Mesenchymal stem cell (in vitro differentiated cells and primary cell): ENCODE measurements around the gene MAPKAPK2.

Source experiments
- DNase-seq: peaks from one replicate; pipeline ENCODE4 v3.0.0-alpha.2; 2013
- H2AFZ ChIP-seq: one replicate; pipeline ENCODE4 v1.6.1; 2013; ENCODE audit warnings: low read depth, mild to moderate bottlenecking, control low read depth, inconsistent platforms, low read length, moderate library complexity
- H2AK5ac ChIP-seq: 2 replicates; pipeline ENCODE4 v1.6.1; 2013; ENCODE audit warnings: low read length, moderate library complexity, mild to moderate bottlenecking, inconsistent platforms; ENCODE audit not compliant: severe bottlenecking
- H2BK120ac ChIP-seq: one replicate; pipeline ENCODE4 v1.6.1; 2013; ENCODE audit warnings: low read depth, mild to moderate bottlenecking, inconsistent platforms, low read length, moderate library complexity
- H2BK12ac ChIP-seq, 2 experiments: one replicate each; pipeline ENCODE4 v1.6.1; 2013; ENCODE audit warnings: inconsistent platforms in 2 of 2, low read length in 2 of 2, mild to moderate bottlenecking in 2 of 2, moderate library complexity in 2 of 2, control low read depth in 1 of 2
- H2BK15ac ChIP-seq: one replicate; pipeline ENCODE4 v1.6.1; 2013; ENCODE audit warnings: mild to moderate bottlenecking, low read depth, inconsistent platforms; ENCODE audit not compliant: poor library complexity, severe bottlenecking
- H2BK5ac ChIP-seq: 2 replicates; pipeline ENCODE4 v1.6.1; 2013; ENCODE audit warnings: low read depth, mild to moderate bottlenecking, low read length, control low read depth, inconsistent platforms; ENCODE audit not compliant: poor library complexity, severe bottlenecking
- H3K14ac ChIP-seq, 2 experiments: one replicate each; pipeline ENCODE4 v1.6.1; 2013; ENCODE audit warnings: inconsistent platforms in 2 of 2, low read length in 2 of 2, control low read depth in 1 of 2, mild to moderate bottlenecking in 1 of 2, moderate library complexity in 1 of 2
- H3K18ac ChIP-seq, 2 experiments: one replicate each; pipeline ENCODE4 v1.6.1; 2013; ENCODE audit warnings: inconsistent platforms in 2 of 2, low read length in 2 of 2, control low read depth in 1 of 2, low read depth in 1 of 2, mild to moderate bottlenecking in 1 of 2
- H3K23ac ChIP-seq, 2 experiments: one replicate each; pipeline ENCODE4 v1.6.1; 2013; ENCODE audit warnings: inconsistent platforms in 2 of 2, low read length in 2 of 2, mild to moderate bottlenecking in 2 of 2, moderate library complexity in 2 of 2, control low read depth in 1 of 2
- H3K27ac ChIP-seq: 2 replicates; pipeline ENCODE4 v1.5.1; 2013; ENCODE audit warnings: mild to moderate bottlenecking, moderate library complexity, low read length, control low read depth, inconsistent platforms; ENCODE audit not compliant: poor library complexity, severe bottlenecking
- H3K27me3 ChIP-seq, 2 experiments: 2 replicates each; pipeline versions ENCODE4 v1.6.1 to v1.7.0; 2013; ENCODE audit warnings: low read length in 2 of 2, mild to moderate bottlenecking in 2 of 2, moderate library complexity in 2 of 2, control low read depth in 1 of 2, inconsistent platforms in 1 of 2; ENCODE audit not compliant: control insufficient read depth in 1 of 2, insufficient read depth in 1 of 2
- H3K36me3 ChIP-seq, 2 experiments: 2 replicates each; pipeline versions ENCODE4 v1.6.1 to v1.7.0; 2013; ENCODE audit warnings: low read length in 2 of 2, control low read depth in 1 of 2, inconsistent platforms in 1 of 2, low read depth in 1 of 2, mild to moderate bottlenecking in 1 of 2; ENCODE audit not compliant: insufficient read depth in 2 of 2, control insufficient read depth in 1 of 2
- H3K4ac ChIP-seq, 2 experiments: one replicate each; pipeline ENCODE4 v1.6.1; 2013; ENCODE audit warnings: inconsistent platforms in 2 of 2, low read length in 2 of 2, mild to moderate bottlenecking in 2 of 2, moderate library complexity in 2 of 2, control low read depth in 1 of 2, low read depth in 1 of 2
- H3K4me1 ChIP-seq: 2 replicates; pipeline ENCODE4 v1.6.1; 2013; ENCODE audit warnings: low read depth, low read length, control low read depth; ENCODE audit not compliant: control insufficient read depth, insufficient read depth
- H3K4me2 ChIP-seq: 2 replicates; pipeline ENCODE4 v1.6.1; 2013; ENCODE audit warnings: low read length, mild to moderate bottlenecking, inconsistent platforms; ENCODE audit not compliant: poor library complexity, severe bottlenecking
- H3K4me3 ChIP-seq, 2 experiments: 2 replicates each; pipeline versions ENCODE4 v1.5.1 to v1.7.0; 2013; ENCODE audit warnings: low read length in 2 of 2, mild to moderate bottlenecking in 2 of 2, control low read depth in 1 of 2, low read depth in 1 of 2; ENCODE audit not compliant: insufficient read depth in 1 of 2
- H3K79me1 ChIP-seq: replicated peaks from 2 replicates; pipeline ENCODE4 v1.6.1; 2013; ENCODE audit warnings: mild to moderate bottlenecking, control low read depth, low read length, inconsistent platforms; ENCODE audit not compliant: poor library complexity, severe bottlenecking
- H3K9ac ChIP-seq: 2 replicates; pipeline ENCODE4 v1.7.0; 2013; ENCODE audit warnings: mild to moderate bottlenecking, low read length, moderate library complexity
- H3K9me3 ChIP-seq: 2 replicates; pipeline ENCODE4 v1.7.0; 2013; ENCODE audit warnings: mild to moderate bottlenecking, low read length; ENCODE audit not compliant: control insufficient read depth
- H4K8ac ChIP-seq: one replicate; pipeline ENCODE4 v1.6.1; 2013; ENCODE audit warnings: inconsistent platforms, mild to moderate bottlenecking, low read length, moderate library complexity
- H4K91ac ChIP-seq: one replicate; pipeline ENCODE4 v1.6.1; 2013; ENCODE audit warnings: mild to moderate bottlenecking, low read length, inconsistent platforms
- WGBS: methylation state at CpG from one replicate; pipeline ENCODE4 v1.1.7; 2013; ENCODE audit warnings: mixed read lengths; 5-methylcytosine and 5-hydroxymethylcytosine counted together

MAPKAPK2 gene

GRCh38 chr1:206683313-206683712, 1.4 kb upstream of the MAPKAPK2 start:
- no peaks in the 10 kb centered on the region for H3K36me3 ChIP-seq
- H3K18ac ChIP-seq: no peak overlapping the region
- no peak overlapping the region for H2BK5ac ChIP-seq
- H3K4me3 ChIP-seq: no peak overlapping the region
- DNase-seq: no peak
- H3K23ac ChIP-seq: no peak overlapping the region
- no peak overlapping the region for H3K9ac ChIP-seq
- no peak overlapping the region for H3K4ac ChIP-seq
- peaks cover 0 to 10% of the 10 kb centered on the region in 2 experiments for H3K27me3 ChIP-seq
- no peak overlapping the region for H3K4me2 ChIP-seq
- H3K9me3 ChIP-seq: no peaks in the 10 kb centered on the region
- no peak overlapping the region for H4K91ac ChIP-seq
- WGBS: 87% methylated on average over 5 of the region's 6 CpGs
- peaks cover 12% of the 10 kb centered on the region for H3K4me1 ChIP-seq
- no peak overlapping the region for H2BK12ac ChIP-seq
- H2BK120ac ChIP-seq: no peak overlapping the region
- peaks cover 2% of the 10 kb centered on the region for H3K79me1 ChIP-seq
- H2BK15ac ChIP-seq: no peak overlapping the region
- no peak overlapping the region for H2AK5ac ChIP-seq
- H3K27ac ChIP-seq: no peak overlapping the region
- no peak overlapping the region for H2AFZ ChIP-seq
- no peak overlapping the region for H4K8ac ChIP-seq
- no peak overlapping the region for H3K14ac ChIP-seq

- Histone ChIP-seq H3K4ac (no peak overlapping the region), H3K36me3 (no peaks in the 10 kb centered on the region), H3K18ac (no peak overlapping the region), H2BK5ac (no peak overlapping the region), H3K27ac (no peak overlapping the region), H3K79me1 (peaks cover 2% of the 10 kb centered on the region), H3K4me1 (peaks cover 16% of the 10 kb centered on the region), H2BK12ac (no peak overlapping the region), H2AK5ac (no peak overlapping the region), H3K27me3 (peaks cover 0 to 10% of the 10 kb centered on the region in 2 experiments), H3K23ac (no peak overlapping the region), H2AFZ (no peak overlapping the region), H3K4me3 (peak overlapping the region in 1 of 2 experiments; percentile 87), H4K91ac (no peak overlapping the region), H3K14ac (no peak overlapping the region), H3K9me3 (no peaks in the 10 kb centered on the region), H3K4me2 (peak overlapping the region; percentile 90), H4K8ac (no peak overlapping the region), H3K9ac (peak overlapping the region; percentile 79), H2BK120ac (no peak overlapping the region), H2BK15ac (no peak overlapping the region)
- WGBS: 71% methylated on average over 5 of the region's 8 CpGs
- DNase-seq: no peak
Observed at GRCh38 chr1:206684003-206684402, 702 bp upstream of the MAPKAPK2 start.

DNA sequence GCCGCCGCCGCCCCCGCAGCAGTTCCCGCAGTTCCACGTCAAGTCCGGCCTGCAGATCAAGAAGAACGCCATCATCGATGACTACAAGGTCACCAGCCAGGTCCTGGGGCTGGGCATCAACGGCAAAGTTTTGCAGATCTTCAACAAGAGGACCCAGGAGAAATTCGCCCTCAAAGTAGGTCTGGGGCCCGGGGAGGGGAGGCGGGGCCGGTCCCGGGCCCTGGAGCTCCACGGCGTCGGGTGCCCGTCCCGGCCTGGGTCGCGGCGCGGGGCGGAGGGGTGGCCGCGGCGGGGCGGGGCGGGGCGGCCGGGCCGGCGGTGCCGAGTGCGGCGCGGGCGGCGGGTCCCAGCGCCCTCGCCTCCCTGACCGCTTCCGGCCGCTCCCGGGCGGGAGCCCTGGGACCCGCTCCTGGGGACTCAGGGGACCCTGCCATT, 646 bp downstream of the MAPKAPK2 start:
- H2BK12ac ChIP-seq: peak overlapping the region in 1 of 2 experiments; percentile 75
- no peak overlapping the region for H4K8ac ChIP-seq
- peak overlapping the region; percentile 97 for H3K27ac ChIP-seq
- no peak overlapping the region for H2BK15ac ChIP-seq
- H3K79me1 ChIP-seq: peaks cover 2% of the 10 kb centered on the region
- no peak overlapping the region for H2AK5ac ChIP-seq
- H3K4me1 ChIP-seq: peaks cover 24% of the 10 kb centered on the region
- peak overlapping the region; percentile 96 for H3K9ac ChIP-seq
- peak overlapping the region; percentile 83 for H3K4me2 ChIP-seq
- no peak overlapping the region for H4K91ac ChIP-seq
- no peaks in the 10 kb centered on the region for H3K9me3 ChIP-seq
- H3K18ac ChIP-seq: peak overlapping the region; percentile 85 to 96
- H3K27me3 ChIP-seq: peaks cover 0 to 10% of the 10 kb centered on the region in 2 experiments
- peak; percentile 49 for DNase-seq
- H3K4me3 ChIP-seq: peak overlapping the region; percentile 79 to 88
- H2BK120ac ChIP-seq: peak overlapping the region; percentile 82
- H3K36me3 ChIP-seq: peaks cover 0 to 4% of the 10 kb centered on the region in 2 experiments
- H2BK5ac ChIP-seq: peak overlapping the region; percentile 83
- H3K23ac ChIP-seq: no peak overlapping the region
- 1% methylated on average over 32 of the region's 48 CpGs for WGBS
- H2AFZ ChIP-seq: no peak overlapping the region
- peak overlapping the region; percentile 46 to 70 for H3K4ac ChIP-seq
- H3K14ac ChIP-seq: peak overlapping the region in 1 of 2 experiments; percentile 82

- peak overlapping the region; percentile 19 for H2AFZ ChIP-seq
- no peak overlapping the region for H4K91ac ChIP-seq
- H3K9me3 ChIP-seq: no peaks in the 10 kb centered on the region
- no peak overlapping the region for H2AK5ac ChIP-seq
- peak overlapping the region; percentile 71 for H2BK15ac ChIP-seq
- DNase-seq: peak; percentile 88
- H3K23ac ChIP-seq: no peak overlapping the region
- H3K4me3 ChIP-seq: peak overlapping the region; percentile 79 to 88
- peak overlapping the region; percentile 82 for H2BK120ac ChIP-seq
- peaks cover 30% of the 10 kb centered on the region for H3K4me1 ChIP-seq
- peak overlapping the region; percentile 83 for H2BK5ac ChIP-seq
- H3K27me3 ChIP-seq: peaks cover 0 to 10% of the 10 kb centered on the region in 2 experiments
- WGBS: 0% methylated on average over 38 of the region's 48 CpGs
- H4K8ac ChIP-seq: peak overlapping the region; percentile 27
- peaks cover 2% of the 10 kb centered on the region for H3K79me1 ChIP-seq
- peak overlapping the region; percentile 97 for H3K27ac ChIP-seq
- peak overlapping the region in 1 of 2 experiments; percentile 31 for H3K14ac ChIP-seq
- peak overlapping the region; percentile 71 to 85 for H3K18ac ChIP-seq
- no peak overlapping the region for H2BK12ac ChIP-seq
- H3K4me2 ChIP-seq: peak overlapping the region; percentile 83
- peak overlapping the region; percentile 96 for H3K9ac ChIP-seq
- H3K4ac ChIP-seq: peak overlapping the region; percentile 46 to 70
- peaks cover 0 to 4% of the 10 kb centered on the region in 2 experiments for H3K36me3 ChIP-seq
Observed at GRCh38 chr1:206685769-206686477, 1.2 kb downstream of the MAPKAPK2 start.
